ENCODE results near the gene VWF.

VWF gene

GRCh38 chr12:6067152-6067916, 57.1 kb downstream of the VWF start:
- Mint-ChIP-seq H3K27ac (no peak overlapping the region), H3K27me3 (peaks cover 3% of the 10 kb centered on the region), H3K9me3 (ENCODE audit: low read depth) (no peaks in the 10 kb centered on the region), H3K36me3 (no peaks in the 10 kb centered on the region), H3K4me3 (no peak overlapping the region), H3K4me1 (ENCODE audit: low read depth) (peaks cover 21% of the 10 kb centered on the region)

GRCh38 chr12:6066651-6067050, 57.8 kb downstream of the VWF start:
- Mint-ChIP-seq H3K27me3 (peaks cover 3% of the 10 kb centered on the region), H3K27ac (no peak overlapping the region), H3K36me3 (no peaks in the 10 kb centered on the region), H3K4me3 (no peak overlapping the region), H3K9me3 (ENCODE audit: low read depth) (no peaks in the 10 kb centered on the region), H3K4me1 (ENCODE audit: low read depth) (peaks cover 21% of the 10 kb centered on the region)

- Mint-ChIP-seq H3K4me1 (ENCODE audit: low read depth) (peaks cover 21% of the 10 kb centered on the region), H3K4me3 (no peak overlapping the region), H3K27ac (peak overlapping the region; percentile 16), H3K36me3 (no peaks in the 10 kb centered on the region), H3K9me3 (ENCODE audit: low read depth) (no peaks in the 10 kb centered on the region), H3K27me3 (peaks cover 3% of the 10 kb centered on the region)
These were observed 58.6 kb downstream of the VWF start for GRCh38 chr12:6065863-6066199.

- Mint-ChIP-seq H3K9me3 (ENCODE audit: low read depth) (no peaks in the 10 kb centered on the region), H3K27ac (no peak overlapping the region), H3K36me3 (no peaks in the 10 kb centered on the region), H3K4me1 (ENCODE audit: low read depth) (peaks cover 17% of the 10 kb centered on the region), H3K27me3 (peaks cover 3% of the 10 kb centered on the region), H3K4me3 (no peak overlapping the region)
These were observed 59.2 kb downstream of the VWF start for GRCh38 chr12:6065131-6065862.

- Mint-ChIP-seq H3K4me3 (no peak overlapping the region), H3K36me3 (no peaks in the 10 kb centered on the region), H3K9me3 (ENCODE audit: low read depth) (no peaks in the 10 kb centered on the region), H3K4me1 (ENCODE audit: low read depth) (peaks cover 4% of the 10 kb centered on the region), H3K27ac (no peak overlapping the region), H3K27me3 (peaks cover 3% of the 10 kb centered on the region)
These were observed 61.4 kb downstream of the VWF start for GRCh38 chr12:6062757-6063735.

- Mint-ChIP-seq H3K27ac (no peak overlapping the region), H3K9me3 (ENCODE audit: low read depth) (no peaks in the 10 kb centered on the region), H3K36me3 (no peaks in the 10 kb centered on the region), H3K4me3 (no peak overlapping the region), H3K27me3 (peaks cover 3% of the 10 kb centered on the region), H3K4me1 (ENCODE audit: low read depth) (peaks cover 5% of the 10 kb centered on the region)
These were observed 62.1 kb downstream of the VWF start for GRCh38 chr12:6062395-6062756.

- no peaks in the 10 kb centered on the region for H3K9me3 Mint-ChIP-seq (ENCODE audit: low read depth)
- no peak overlapping the region for H3K27ac Mint-ChIP-seq
- H3K27me3 Mint-ChIP-seq = peaks cover 3% of the 10 kb centered on the region
- peaks cover 7% of the 10 kb centered on the region for H3K4me1 Mint-ChIP-seq (ENCODE audit: low read depth)
- no peaks in the 10 kb centered on the region for H3K36me3 Mint-ChIP-seq
- H3K4me3 Mint-ChIP-seq = no peak overlapping the region
These were observed 62.8 kb downstream of the VWF start for GRCh38 chr12:6061660-6062059.

- Mint-ChIP-seq H3K27me3 (peaks cover 3% of the 10 kb centered on the region), H3K4me3 (no peak overlapping the region), H3K27ac (no peak overlapping the region), H3K36me3 (no peaks in the 10 kb centered on the region), H3K4me1 (ENCODE audit: low read depth) (peaks cover 11% of the 10 kb centered on the region), H3K9me3 (ENCODE audit: low read depth) (no peaks in the 10 kb centered on the region)
These were observed 64.5 kb downstream of the VWF start for GRCh38 chr12:6059860-6060565.

- Mint-ChIP-seq H3K27ac (no peak overlapping the region), H3K27me3 (peaks cover 3% of the 10 kb centered on the region), H3K9me3 (ENCODE audit: low read depth) (no peaks in the 10 kb centered on the region), H3K36me3 (no peaks in the 10 kb centered on the region), H3K4me1 (ENCODE audit: low read depth) (peaks cover 11% of the 10 kb centered on the region), H3K4me3 (no peak overlapping the region)
These were observed 65.2 kb downstream of the VWF start for GRCh38 chr12:6059221-6059620.

GRCh38 chr12:6058481-6059161, 65.8 kb downstream of the VWF start:
- Mint-ChIP-seq H3K27ac (no peak overlapping the region), H3K4me1 (ENCODE audit: low read depth) (peaks cover 11% of the 10 kb centered on the region), H3K27me3 (peaks cover 3% of the 10 kb centered on the region), H3K4me3 (no peak overlapping the region), H3K9me3 (ENCODE audit: low read depth) (no peaks in the 10 kb centered on the region), H3K36me3 (no peaks in the 10 kb centered on the region)

- Mint-ChIP-seq H3K4me3 (no peak overlapping the region), H3K9me3 (ENCODE audit: low read depth) (no peaks in the 10 kb centered on the region), H3K27me3 (no peaks in the 10 kb centered on the region), H3K4me1 (ENCODE audit: low read depth) (peaks cover 8% of the 10 kb centered on the region), H3K36me3 (no peaks in the 10 kb centered on the region), H3K27ac (no peak overlapping the region)
These were observed 66.8 kb downstream of the VWF start for GRCh38 chr12:6057700-6058099.

GRCh38 chr12:6056406-6057240, 67.8 kb downstream of the VWF start:
- Mint-ChIP-seq H3K4me1 (ENCODE audit: low read depth) (peaks cover 8% of the 10 kb centered on the region), H3K4me3 (peak overlapping the region; percentile 79), H3K9me3 (ENCODE audit: low read depth) (no peaks in the 10 kb centered on the region), H3K27me3 (no peaks in the 10 kb centered on the region), H3K27ac (peak overlapping the region; percentile 79), H3K36me3 (no peaks in the 10 kb centered on the region)

- Mint-ChIP-seq H3K9me3 (ENCODE audit: low read depth) (no peaks in the 10 kb centered on the region), H3K4me3 (no peak overlapping the region), H3K36me3 (no peaks in the 10 kb centered on the region), H3K27me3 (no peaks in the 10 kb centered on the region), H3K4me1 (ENCODE audit: low read depth) (peaks cover 8% of the 10 kb centered on the region), H3K27ac (no peak overlapping the region)
These were observed 70.9 kb downstream of the VWF start for GRCh38 chr12:6053541-6053940.

All from activated naive CD8-positive, alpha-beta T cell (primary cell).